ENCODE results near the gene SHISA2. TPM values are rescaled to one million over a fixed set of nuclear protein-coding genes. Genes with fewer than 3 reads are reported as not detected.

Gene SHISA2
- total and polyA plus RNA-seq, 2 of the 8 experiments (the other 6 are each of a cell fraction or from before 2014, with no cell fraction given): 10.2 to 23.8 TPM

DNA sequence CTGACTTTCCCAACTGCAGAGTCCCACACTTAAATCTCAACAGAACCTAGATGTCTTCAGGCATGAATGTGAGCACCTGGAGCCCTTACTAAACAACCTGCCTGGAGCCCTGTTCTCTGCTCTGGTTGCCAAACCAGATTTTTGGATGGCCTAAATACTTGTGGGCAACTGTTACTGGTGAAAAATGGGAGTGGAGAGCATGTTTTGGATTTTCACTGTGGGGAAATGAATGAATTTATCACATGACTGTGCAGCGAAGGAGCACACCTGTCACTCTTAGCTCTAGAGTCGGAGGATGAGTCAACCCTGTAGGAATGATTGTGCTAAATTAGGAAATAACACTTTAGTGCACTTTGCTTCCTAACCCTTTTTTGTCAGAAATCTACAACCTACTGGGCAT, 30.3 kb downstream of the SHISA2 start (continued):
- TF ChIP-seq POLR2AphosphoS5 (IDR thresholded peaks at IDR 0.05; ENCODE audit: low read depth, low read length) (no peak), SAP30 (IDR thresholded peaks at IDR 0.05; ENCODE audit: insufficient read depth, insufficient replicate concordance, low read length) (no peak)
